Retinal pigment epithelial cell (primary cell): ENCODE data around the gene IL15.
"Not testable (repeated sequence)": the region's sequence is repeated elsewhere in the genome, so short reads cannot be mapped to it uniquely, and the experiment has no call there.

Source experiments
- DNase-seq: peaks from one replicate; pipeline ENCODE4 v3.0.0-alpha.2; 2010; ENCODE audit warnings: low read depth
- H3K4me3 ChIP-seq: 2 replicates; pipeline ENCODE4 v1.5.1; 2011; ENCODE audit warnings: mild to moderate bottlenecking, low read length, control low read depth, moderate library complexity
- CTCF ChIP-seq: conservative IDR thresholded peaks from 2 replicates; pipeline ENCODE4 v1.5.1; 2011; ENCODE audit warnings: low read depth, low read length, control low read depth, inconsistent platforms

Gene IL15

GRCh38 chr4:141730805-141731204, 94.4 kb downstream of the IL15 start:
- no peak overlapping the region for H3K4me3 ChIP-seq
- DNase-seq: no peak
- no peak for TF ChIP-seq CTCF

DNA sequence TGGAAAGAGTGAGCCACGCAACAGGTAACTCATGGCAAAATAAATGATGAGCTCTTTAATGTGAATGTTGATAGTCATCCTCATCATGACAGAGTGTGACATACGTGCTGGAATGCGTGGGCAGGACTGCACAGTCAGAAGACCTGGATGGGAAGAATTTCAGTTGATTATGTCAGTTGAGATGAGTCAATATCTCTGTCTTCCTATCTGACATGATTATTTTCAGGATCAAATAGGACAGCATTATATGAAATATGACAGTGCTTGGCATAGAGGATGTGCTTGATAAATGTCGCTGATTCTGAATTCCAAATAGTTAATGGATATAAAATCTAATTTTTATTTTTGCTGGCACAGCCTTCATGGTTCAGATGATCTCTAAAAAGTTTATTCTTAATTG, 95.1 kb downstream of the IL15 start:
- H3K4me3 ChIP-seq: no peak overlapping the region
- TF ChIP-seq CTCF: no peak
- no peak for DNase-seq

- no peak for DNase-seq
- no peak overlapping the region for H3K4me3 ChIP-seq
- no peak for TF ChIP-seq CTCF
Measured at GRCh38 chr4:141739636-141740035, 103.3 kb downstream of the IL15 start.

- no peak for DNase-seq
Measured at GRCh38 chr4:141746026-141746425, 109.6 kb downstream of the IL15 start.

DNA sequence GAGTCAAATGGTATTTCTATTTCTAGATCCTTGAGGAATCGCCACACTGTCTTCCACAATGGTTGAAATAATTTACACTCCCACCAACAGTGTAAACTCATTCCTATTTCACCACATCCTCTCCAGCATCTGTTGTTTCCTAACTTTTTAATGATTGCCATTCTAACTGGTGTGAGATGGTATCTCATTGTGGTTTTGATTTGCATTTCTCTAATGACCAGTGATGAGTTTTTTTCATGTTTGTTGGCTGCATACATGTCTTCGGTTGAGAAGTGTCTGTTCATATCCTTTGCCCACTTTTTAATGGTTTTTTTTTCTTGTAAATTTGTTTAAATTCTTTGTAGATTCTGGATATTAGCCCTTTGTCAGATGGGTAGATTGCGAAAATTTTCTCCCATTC, 115.4 kb downstream of the IL15 start:
- not testable (repeated sequence) for H3K4me3 ChIP-seq

More at GRCh38 chr4:141746026-141746425, 109.6 kb downstream of the IL15 start:
- TF ChIP-seq CTCF: no peak
- H3K4me3 ChIP-seq: no peak overlapping the region

DNA sequence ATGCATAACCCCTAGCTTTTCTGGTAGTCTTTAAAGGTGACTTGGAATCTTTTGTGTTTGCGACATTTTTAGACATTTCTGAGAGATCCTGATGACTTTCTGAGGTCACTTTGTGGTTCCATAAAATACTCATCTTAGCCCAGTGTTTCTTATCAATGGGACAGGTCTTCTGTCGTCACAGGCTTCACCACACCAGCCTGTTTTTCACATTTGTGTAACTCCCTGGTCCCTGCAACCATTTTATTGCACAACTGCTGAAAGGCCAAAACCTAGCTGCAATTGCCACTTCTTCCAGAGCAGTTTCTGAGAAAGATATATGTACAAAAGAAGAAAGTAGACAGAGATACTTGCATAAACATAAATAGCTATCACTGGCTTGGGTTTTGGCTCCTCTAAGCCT, 120.9 kb downstream of the IL15 start:
- TF ChIP-seq CTCF: no peak
- H3K4me3 ChIP-seq: no peak overlapping the region
- no peak for DNase-seq

More for the DNA sequence above, 115.4 kb downstream of the IL15 start:
- DNase-seq: not testable (repeated sequence)

DNA sequence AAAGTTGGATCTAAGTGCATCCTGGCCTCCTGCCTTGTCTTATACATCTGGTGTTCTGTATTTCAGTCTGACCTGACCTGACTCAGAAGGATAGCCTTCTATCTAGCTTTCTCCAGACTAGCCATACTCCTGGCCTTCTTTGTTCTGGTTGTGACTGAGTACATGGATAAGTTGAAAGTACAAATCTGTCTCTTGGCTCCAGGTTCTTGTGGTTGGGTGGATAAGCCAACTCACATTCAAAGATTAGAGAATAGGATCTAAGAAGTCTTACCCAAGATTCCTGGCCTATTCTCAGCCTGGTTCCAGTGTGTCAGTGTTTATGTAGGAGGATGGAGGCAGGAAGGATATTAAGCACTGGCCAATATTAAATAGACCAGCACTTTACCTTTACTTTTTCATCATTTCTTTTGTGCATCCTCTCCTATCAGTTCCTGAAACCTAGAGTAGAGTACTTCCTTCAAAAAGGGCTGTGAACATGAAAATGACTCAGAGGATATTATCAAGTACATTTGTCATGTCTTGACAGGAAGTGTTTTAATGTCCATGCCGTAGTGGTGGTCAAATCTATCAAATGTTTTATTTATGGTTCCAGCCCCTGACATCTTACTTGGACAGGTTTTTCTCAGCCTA, 123.5 kb downstream of the IL15 start:
- H3K4me3 ChIP-seq: no peak overlapping the region
- TF ChIP-seq CTCF: no peak
- DNase-seq: no peak
